Sigmoid colon (tissue), 4 donors: ENCODE measurements around the gene RPS6KA2.

ENCODE experiments used
- POLR2A ChIP-seq, 2 donors: fragments of 450-650 bp; IDR thresholded peaks; one replicate each; pipeline ENCODE4 v1.6.1; 2016; ENCODE audit warnings: antibody characterized with exemption in 2 of 2, mild to moderate bottlenecking in 2 of 2, moderate library complexity in 2 of 2
- POLR2AphosphoS5 ChIP-seq, 4 donors: sonication (generic); formaldehyde crosslinking; IDR thresholded peaks; one replicate each; pipeline ENCODE4 v1.6.1; 2017; ENCODE audit warnings: antibody characterized with exemption in 4 of 4

GRCh38 chr6:166592821-166593220, 34.2 kb downstream of the RPS6KA2 start:
- TF ChIP-seq POLR2A (IDR thresholded peaks at IDR 0.05) (no peak), POLR2AphosphoS5 (IDR thresholded peaks at IDR 0.05) (no peak)
